22Rv1 (cell line): ENCODE data around the gene CFAP54.
"Not testable (repeated sequence)": the region's sequence is repeated elsewhere in the genome, so short reads cannot be mapped to it uniquely, and the experiment has no call there.

ENCODE experiments used
- H3K27ac ChIP-seq: fragments of 450-650 bp; 2 replicates; pipeline ENCODE4 v1.5.1; 2017
- CTCF ChIP-seq: fragments of 450-650 bp; IDR thresholded peaks from 2 replicates; pipeline ENCODE4 v1.5.1; 2017; ENCODE audit warnings: mild to moderate bottlenecking
- ZFX ChIP-seq: fragments of 450-650 bp; IDR thresholded peaks from 2 replicates; pipeline ENCODE4 v1.6.1; 2017; ENCODE audit warnings: antibody characterized with exemption, borderline replicate concordance

The CFAP54 gene

GRCh38 chr12:96478011-96478410, 11.4 kb upstream of the CFAP54 start:
- TF ChIP-seq CTCF (no peak), ZFX (no peak)
- H3K27ac ChIP-seq = no peak overlapping the region

GRCh38 chr12:96482086-96482485, 7.3 kb upstream of the CFAP54 start:
- no peak for TF ChIP-seq CTCF
- no peak for TF ChIP-seq ZFX

GRCh38 chr12:96483116-96483515, 6.3 kb upstream of the CFAP54 start:
- no peak overlapping the region for H3K27ac ChIP-seq

More at GRCh38 chr12:96482086-96482485, 7.3 kb upstream of the CFAP54 start:
- H3K27ac ChIP-seq = no peak overlapping the region

DNA sequence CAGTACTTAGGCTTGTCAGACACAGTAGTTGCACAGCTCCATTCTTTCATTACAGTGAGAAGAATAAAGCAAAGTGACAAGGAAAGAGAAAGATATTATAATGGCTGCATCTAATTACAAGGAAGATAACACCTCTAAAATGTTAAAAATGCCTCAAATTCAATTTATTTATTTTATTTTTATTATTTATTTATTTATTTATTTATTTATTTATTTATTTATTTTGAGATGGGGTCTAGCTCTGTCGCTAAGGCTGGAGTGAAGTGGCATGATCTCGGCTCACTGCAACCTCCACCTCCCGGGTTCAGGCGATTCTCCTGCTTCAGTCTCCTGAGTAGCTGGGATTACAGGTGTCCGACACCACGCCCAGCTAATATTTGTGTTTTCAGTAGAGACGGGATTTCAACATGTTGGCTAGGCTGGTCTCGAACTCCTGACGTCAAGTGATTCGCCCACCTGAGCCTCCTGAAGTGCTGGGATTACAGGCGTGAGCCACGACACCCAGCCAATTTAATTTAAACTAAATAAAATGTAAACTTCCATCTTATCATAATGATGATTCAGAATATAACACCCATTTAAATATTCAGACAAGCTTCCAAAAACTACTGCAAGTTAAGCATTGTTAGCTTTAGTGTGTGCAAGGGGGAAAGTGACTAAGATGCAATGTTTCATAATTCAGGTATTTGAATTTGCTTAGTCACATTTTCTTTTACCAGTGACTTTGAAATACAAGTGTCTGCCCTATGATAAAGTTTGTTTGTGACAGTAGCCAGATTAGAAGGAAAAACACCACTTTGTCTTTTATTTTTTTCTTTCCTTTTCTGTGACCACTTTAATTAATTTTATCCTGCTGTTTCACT, 2.4 kb upstream of the CFAP54 start:
- no peak overlapping the region for H3K27ac ChIP-seq
- no peak for TF ChIP-seq ZFX
- TF ChIP-seq CTCF = no peak

More at GRCh38 chr12:96483116-96483515, 6.3 kb upstream of the CFAP54 start:
- TF ChIP-seq CTCF (no peak), ZFX (no peak)

DNA sequence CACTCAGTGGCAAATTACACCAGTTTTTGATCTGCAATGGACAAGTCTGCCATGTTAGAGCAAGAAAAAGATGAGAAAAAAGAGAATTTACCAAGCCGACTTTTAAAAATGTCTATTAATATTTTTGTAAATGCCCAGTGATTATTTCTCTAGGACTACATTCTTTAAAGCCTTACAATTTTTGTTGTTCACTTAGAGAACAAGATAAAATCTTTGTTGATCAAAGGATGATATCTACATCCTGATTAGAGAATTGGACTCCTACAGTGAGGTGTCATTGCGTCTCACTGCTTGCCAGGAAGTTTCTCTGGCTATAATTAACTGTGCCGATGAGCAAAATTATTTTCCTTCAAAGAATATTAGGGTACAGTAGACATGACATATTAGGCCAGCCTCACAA, 1.7 kb upstream of the CFAP54 start:
- no peak overlapping the region for H3K27ac ChIP-seq
- TF ChIP-seq ZFX = no peak
- TF ChIP-seq CTCF = no peak

- no peak for TF ChIP-seq CTCF
- TF ChIP-seq ZFX = no peak
- H3K27ac ChIP-seq = no peak overlapping the region
Measured at GRCh38 chr12:96493106-96493505, 3.7 kb downstream of the CFAP54 start.

- H3K27ac ChIP-seq = not testable (repeated sequence)
Measured at GRCh38 chr12:96494154-96494553, 4.8 kb downstream of the CFAP54 start.

- no peak overlapping the region for H3K27ac ChIP-seq
- TF ChIP-seq CTCF (no peak), ZFX (no peak)
Measured at GRCh38 chr12:96495155-96495554, 5.8 kb downstream of the CFAP54 start.
